K562 (cell line): Measurements from ENCODE around the gene SH2D1A. TPM values are rescaled to one million over a fixed set of nuclear protein-coding genes. Genes with fewer than 3 reads are reported as not detected.

Experiments
- ATAC-seq: fragments of 200-7000 bp; cut with Tn5 transposase; 3 replicates; pipeline ENCODE4 v1.9.1; 2020; ENCODE audit warnings: moderate library complexity
- BruUV-seq: library from RNA; stranded (reverse); fragments of 400-500 nt; replicated peaks from 2 replicates; lab custom pipeline; 2021; lab: Mats Ljungman, UMichigan
- CTCF ChIA-PET: fragments of 300-600 bp; formaldehyde crosslinking; extraction: SDS; loops from one replicate; lab custom pipeline; 2021; ENCODE audit warnings: low intra/inter-chr PET ratio; lab: Yijun Ruan, JAX
- POLR2A ChIA-PET: fragments of 300-600, 350-650 bp; sonication (Branson Sonifier 250); formaldehyde crosslinking; extraction: SDS; loops from one replicate; lab custom pipeline; 2021; ENCODE audit warnings: antibody characterized with exemption, inconsistent platforms; lab: Yijun Ruan, JAX
- DNase-seq, 4 experiments: peaks; one replicate each; pipeline versions ENCODE4 v3.0.0 to v3.0.0-alpha.2; 2011 to 2018; ENCODE audit warnings: low spot score in 3 of 4, mixed read lengths in 3 of 4; ENCODE audit errors: extremely low read depth in 1 of 4
- FAIRE-seq: peaks from 2 replicates; lab custom pipeline; 2011; peaks lifted over from hg19 to GRCh38; lab: Jason Lieb, UNC
- H2AFZ ChIP-seq: 2 replicates; pipeline ENCODE4 v1.6.0; 2011; ENCODE audit warnings: low read depth, low read length, control low read depth, inconsistent platforms
- H3K27ac ChIP-seq: fragments of 200-600 bp; 3 replicates; pipeline ENCODE4 v1.8.0; 2011; ENCODE audit warnings: low read depth, mild to moderate bottlenecking, control low read depth, inconsistent platforms, low read length, moderate library complexity, mixed read lengths; ENCODE audit errors: extremely low read depth
- H3K27me3 ChIP-seq, 2 experiments: fragments of 300-600 bp in 1 of 2; 2 replicates in 1 of 2; 3 replicates in 1 of 2; pipeline versions ENCODE4 v1.6.0 to v1.8.0; 2011; ENCODE audit warnings: inconsistent platforms in 2 of 2, low read length in 2 of 2, mild to moderate bottlenecking in 1 of 2, mixed read lengths in 1 of 2, moderate library complexity in 1 of 2; ENCODE audit not compliant: control insufficient read depth in 2 of 2, insufficient read depth in 2 of 2
- H3K36me3 ChIP-seq: fragments of 300-600 bp; 3 replicates; pipeline ENCODE4 v1.8.0; 2011; ENCODE audit warnings: mild to moderate bottlenecking, low read length, inconsistent platforms; ENCODE audit not compliant: control insufficient read depth, insufficient read depth
- H3K4me1 ChIP-seq, 2 experiments: fragments of 200-600 bp in 1 of 2; replicated peaks in 1 of 2; 2 replicates in 1 of 2; 3 replicates in 1 of 2; pipeline versions ENCODE4 v1.5.1 to v1.8.0; 2011; ENCODE audit warnings: inconsistent platforms in 2 of 2, low read length in 2 of 2, mild to moderate bottlenecking in 1 of 2, mixed read lengths in 1 of 2, moderate library complexity in 1 of 2; ENCODE audit not compliant: control insufficient read depth in 2 of 2, insufficient read depth in 2 of 2
- H3K4me2 ChIP-seq: 2 replicates; pipeline ENCODE4 v1.6.1; 2011; ENCODE audit warnings: low read length, control low read depth, inconsistent platforms, mixed read lengths; ENCODE audit not compliant: insufficient read depth
- H3K4me3 ChIP-seq: fragments of 200-600 bp; sonication (generic), shearing (Covaris generic); 2 replicates; pipeline ENCODE4 v1.5.1; 2016; ENCODE audit warnings: control low read depth, inconsistent platforms
- H3K79me2 ChIP-seq: fragments of 200-600 bp; 3 replicates; pipeline ENCODE4 v1.8.0; 2011; ENCODE audit warnings: low read length, inconsistent platforms; ENCODE audit not compliant: control insufficient read depth, insufficient read depth
- H3K9ac ChIP-seq, 2 experiments: 2 replicates each; pipeline versions ENCODE4 v1.6.0 to v1.6.1; 2011; ENCODE audit warnings: low read depth in 2 of 2, low read length in 2 of 2, control low read depth in 1 of 2, inconsistent platforms in 1 of 2, mild to moderate bottlenecking in 1 of 2, mixed read lengths in 1 of 2; ENCODE audit not compliant: insufficient read depth in 1 of 2
- H3K9me1 ChIP-seq: one replicate; pipeline ENCODE4 v1.6.0; 2011; ENCODE audit warnings: inconsistent platforms, mild to moderate bottlenecking, low read length, moderate library complexity; ENCODE audit not compliant: control insufficient read depth, insufficient read depth
- H3K9me3 ChIP-seq: replicated peaks from 2 replicates; pipeline ENCODE4 v1.5.1; 2011; ENCODE audit warnings: low read depth, low read length, inconsistent platforms; ENCODE audit not compliant: control insufficient read depth, insufficient read depth
- H4K20me1 ChIP-seq: replicated peaks from 2 replicates; pipeline ENCODE4 v1.6.1; 2011; ENCODE audit warnings: low read length, inconsistent platforms, mixed read lengths; ENCODE audit not compliant: control insufficient read depth, insufficient read depth
- C11orf30 ChIP-seq: fragments of 450-650 bp; IDR thresholded peaks from 2 replicates; pipeline ENCODE4 v1.6.1; 2016; ENCODE audit warnings: low read depth, mild to moderate bottlenecking
- CC2D1A ChIP-seq: fragments of 450-650 bp; IDR thresholded peaks from 2 replicates; pipeline ENCODE4 v1.6.1; 2017; ENCODE audit warnings: mild to moderate bottlenecking
- HOXB6 ChIP-seq: fragments of 250-450 bp; sonication (Bioruptor Pico); IDR thresholded peaks from 2 replicates; pipeline ENCODE4 v1.5.1; 2022; ENCODE audit warnings: mild to moderate bottlenecking, borderline replicate concordance
- KLF6 ChIP-seq: fragments of 250-450 bp; sonication (Bioruptor Pico); IDR thresholded peaks from 2 replicates; pipeline ENCODE4 v1.4.0; 2020; ENCODE audit warnings: mild to moderate bottlenecking, moderate library complexity, borderline replicate concordance
- MAFF ChIP-seq: IDR thresholded peaks from 2 replicates; pipeline ENCODE4 v1.6.1; 2012; ENCODE audit warnings: low read length, improper control_type of control experiment
- MAFG ChIP-seq: fragments of 450-650 bp; conservative IDR thresholded peaks from 2 replicates; pipeline ENCODE4 v1.6.1; 2016; ENCODE audit warnings: missing genetic modification characterization, missing compliant biosample characterization
- MAFK ChIP-seq: IDR thresholded peaks from 2 replicates; pipeline ENCODE4 v1.6.1; 2011; ENCODE audit warnings: low read length, improper control_type of control experiment
- RCOR1 ChIP-seq, 2 experiments: IDR thresholded peaks; 2 replicates each; pipeline ENCODE4 v1.6.1; 2012; ENCODE audit warnings: low read depth in 2 of 2, low read length in 2 of 2, borderline replicate concordance in 1 of 2, improper control_type of control experiment in 1 of 2
- SUPT5H ChIP-seq: fragments of 450-650 bp; IDR thresholded peaks from 2 replicates; pipeline ENCODE4 v1.6.1; 2016
- TCF3 ChIP-seq: sonication (generic); formaldehyde crosslinking; IDR thresholded peaks from 2 replicates; pipeline ENCODE4 v1.4.0; 2020; ENCODE audit warnings: mild to moderate bottlenecking, missing genetic modification reagents
- ZNF316 ChIP-seq: fragments of 450-650 bp; IDR thresholded peaks from 2 replicates; pipeline ENCODE4 v1.6.1; 2016
- WGBS: fragments of 100-300 bp; shearing (Covaris generic); methylation state at CpG from one replicate; pipeline ENCODE4 v1.1.6; 2016; ENCODE audit warnings: low coverage, mixed read lengths; ENCODE audit not compliant: insufficient coverage; ENCODE audit errors: missing lambda C conversion rate; 5-methylcytosine and 5-hydroxymethylcytosine counted together
- in situ Hi-C: fragments of 300-500 bp; cut with MboI; formaldehyde crosslinking; loops from 4 replicates; pipeline ENCODE4 v1.15.0; 2018; ENCODE audit warnings: inconsistent platforms, mixed read lengths
- intact Hi-C: fragments of 100-400 bp; cut with micrococcal nuclease; formaldehyde crosslinking; loops from 2 replicates; pipeline ENCODE4 v1.14.2; 2022
- polyA plus RNA-seq, 8 experiments: library from polyadenylated mRNA; depleted of rRNA in 4 of 8; stranded (reverse) in 5 of 8; unstranded in 3 of 8; fragments of >200 nt; fragmentation: Nextera tagmentation in 2 of 8; fragmentation: Illumina TruSeq in 1 of 8; extraction: Ambion mirVana in 2 of 8; extraction: Trizol in 1 of 8; gene quantifications; 2 replicates each; pipeline versions ENCODE4 v1.2.1 to v1.2.3, GENCODE V29; 2011 to 2014; ENCODE audit warnings: inconsistent platforms in 1 of 8, missing spikeins in 1 of 8
- total RNA-seq, 7 experiments: library from RNA; depleted of rRNA in 6 of 7; stranded (reverse); fragments of >200 nt in 6 of 7; fragmentation: Illumina TruSeq in 2 of 7; extraction: Trizol in 2 of 7; gene quantifications; 2 replicates each; pipeline versions ENCODE4 v1.2.1 to v1.2.3, GENCODE V29; 2011 to 2021; ENCODE audit warnings: low replicate concordance in 1 of 7
- TF ChIP-seq, protein P1 (sequence below), 3 experiments: fragments of 200-800 bp in 1 of 3; fragments of 250-450 bp in 1 of 3; fragments of 450-650 bp in 1 of 3; sonication (Bioruptor Pico) in 1 of 3; sonication (Bioruptor generic) in 1 of 3; formaldehyde crosslinking in 1 of 3; IDR thresholded peaks; 2 replicates each; pipeline versions ENCODE4 v1.6.1 to v1.8.0; 2016 to 2022; ENCODE audit warnings: mild to moderate bottlenecking in 2 of 3, missing genetic modification characterization in 2 of 3, missing compliant biosample characterization in 1 of 3, moderate library complexity in 1 of 3
- TF ChIP-seq, protein P2 (sequence below): IDR thresholded peaks from 2 replicates; pipeline ENCODE4 v1.6.1; 2011; ENCODE audit warnings: borderline replicate concordance, low read depth, mild to moderate bottlenecking, moderate library complexity, low read length; ENCODE audit not compliant: insufficient read depth, poor library complexity, severe bottlenecking
- TF ChIP-seq, protein P3 (sequence below), 2 experiments: fragments of 450-650 bp in 1 of 2; sonication (generic) in 1 of 2; formaldehyde crosslinking in 1 of 2; IDR thresholded peaks in 1 of 2; conservative IDR thresholded peaks in 1 of 2; 2 replicates each; pipeline versions ENCODE4 v1.6.1 to v1.8.1; 2016 to 2023; ENCODE audit warnings: mild to moderate bottlenecking in 2 of 2, moderate library complexity in 2 of 2, inconsistent platforms in 1 of 2, missing genetic modification reagents in 1 of 2

The SH2D1A gene
- total and polyA plus RNA-seq, 9 of the 15 experiments (the other 6 are each of a cell fraction or from before 2014, with no cell fraction given), result 0.07 to 0.52 (median 0.19) TPM

DNA sequence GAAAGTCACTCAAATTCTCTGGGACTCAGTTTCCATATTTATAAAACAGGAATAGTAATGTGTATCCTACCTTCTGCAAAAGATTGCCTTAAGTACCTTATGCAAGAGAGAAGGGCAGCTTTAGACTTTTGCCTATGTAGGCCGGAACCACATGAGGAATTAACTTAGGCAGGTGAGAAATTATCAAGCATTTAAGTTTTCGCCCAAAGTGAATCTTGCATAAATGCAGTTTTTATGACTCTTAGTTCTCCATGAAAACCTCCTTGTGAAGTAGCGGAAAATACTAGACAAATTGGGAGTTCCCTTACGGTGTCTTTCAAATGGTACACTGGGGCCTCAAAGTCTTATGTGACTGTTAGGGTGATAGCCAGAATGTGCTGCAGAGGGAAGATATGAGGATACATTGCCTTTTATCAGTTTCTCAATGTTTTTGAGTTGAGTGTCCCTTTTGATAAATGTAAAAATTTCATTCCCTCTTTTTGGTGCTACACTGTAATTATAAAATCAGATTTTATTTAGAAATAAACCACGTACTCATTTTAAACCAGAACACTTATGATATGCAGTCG lies 2.6 kb downstream of the SH2D1A start (continued):
- TF ChIP-seq, protein P1, sequence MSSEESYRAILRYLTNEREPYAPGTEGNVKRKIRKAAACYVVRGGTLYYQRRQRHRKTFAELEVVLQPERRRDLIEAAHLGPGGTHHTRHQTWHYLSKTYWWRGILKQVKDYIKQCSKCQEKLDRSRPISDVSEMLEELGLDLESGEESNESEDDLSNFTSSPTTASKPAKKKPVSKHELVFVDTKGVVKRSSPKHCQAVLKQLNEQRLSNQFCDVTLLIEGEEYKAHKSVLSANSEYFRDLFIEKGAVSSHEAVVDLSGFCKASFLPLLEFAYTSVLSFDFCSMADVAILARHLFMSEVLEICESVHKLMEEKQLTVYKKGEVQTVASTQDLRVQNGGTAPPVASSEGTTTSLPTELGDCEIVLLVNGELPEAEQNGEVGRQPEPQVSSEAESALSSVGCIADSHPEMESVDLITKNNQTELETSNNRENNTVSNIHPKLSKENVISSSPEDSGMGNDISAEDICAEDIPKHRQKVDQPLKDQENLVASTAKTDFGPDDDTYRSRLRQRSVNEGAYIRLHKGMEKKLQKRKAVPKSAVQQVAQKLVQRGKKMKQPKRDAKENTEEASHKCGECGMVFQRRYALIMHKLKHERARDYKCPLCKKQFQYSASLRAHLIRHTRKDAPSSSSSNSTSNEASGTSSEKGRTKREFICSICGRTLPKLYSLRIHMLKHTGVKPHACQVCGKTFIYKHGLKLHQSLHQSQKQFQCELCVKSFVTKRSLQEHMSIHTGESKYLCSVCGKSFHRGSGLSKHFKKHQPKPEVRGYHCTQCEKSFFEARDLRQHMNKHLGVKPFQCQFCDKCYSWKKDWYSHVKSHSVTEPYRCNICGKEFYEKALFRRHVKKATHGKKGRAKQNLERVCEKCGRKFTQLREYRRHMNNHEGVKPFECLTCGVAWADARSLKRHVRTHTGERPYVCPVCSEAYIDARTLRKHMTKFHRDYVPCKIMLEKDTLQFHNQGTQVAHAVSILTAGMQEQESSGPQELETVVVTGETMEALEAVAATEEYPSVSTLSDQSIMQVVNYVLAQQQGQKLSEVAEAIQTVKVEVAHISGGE (CRISPR knock-in tag; IDR thresholded peaks at IDR 0.05), result peak in 1 of 3 experiments; percentile 65; a peak in 1 of 6 replicates
- TF ChIP-seq SUPT5H (no peak), RCOR1 (IDR thresholded peaks at IDR 0.05; ENCODE audit: borderline replicate concordance in 1 of 2, low read depth in 2 of 2, low read length in 2 of 2) (peak in 1 of 2 experiments; percentile 67; a peak in 1 of 4 replicates), KLF6 (CRISPR knock-in tag) (no peak), HOXB6 (CRISPR knock-in tag) (no peak), TCF3 (CRISPR knock-in tag) (peak; percentile 86)

DNA sequence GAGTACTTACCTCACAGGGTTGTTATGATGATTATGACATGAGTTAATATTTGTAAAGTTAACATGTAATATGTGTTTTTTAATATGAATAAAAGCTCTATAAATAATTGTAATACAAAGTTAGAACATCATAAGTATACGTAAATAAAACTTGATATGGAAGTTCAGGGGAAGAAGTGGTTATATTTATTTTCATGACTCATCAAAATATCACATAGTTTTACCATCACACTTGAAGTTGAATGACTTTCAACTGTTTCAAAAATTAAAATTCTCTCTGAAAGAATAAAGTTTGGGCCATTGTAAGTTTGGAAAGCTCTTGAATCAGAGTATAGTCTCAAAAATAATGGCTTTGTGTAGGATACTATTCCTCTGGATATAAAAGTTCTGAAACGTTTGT lies 8.3 kb downstream of the SH2D1A start:
- intact Hi-C loops (no loop called here), in situ Hi-C loops (no loop called here)
- no peak overlapping the region for H3K4me2 ChIP-seq
- no peaks in the 10 kb centered on the region; the same call in 2 of the 3 replicates for H3K36me3 ChIP-seq
- 37% methylated on average over 2 of the region's 2 CpGs for WGBS
- no peaks in the 10 kb centered on the region for H3K9me1 ChIP-seq
- FAIRE-seq, result no peak
- no peak for DNase-seq
- no peaks in the 10 kb centered on the region for H3K27me3 ChIP-seq
- H2AFZ ChIP-seq, result peak overlapping the region; percentile 91
- ATAC-seq, result no peak
- H3K9me3 ChIP-seq, result no peaks in the 10 kb centered on the region
- ChIA-PET CTCF (no interaction called here), POLR2A (no interaction called here)
- H3K9ac ChIP-seq, result no peak overlapping the region
- no peaks in the 10 kb centered on the region for H3K79me2 ChIP-seq
- H3K27ac ChIP-seq, result no peak overlapping the region
- peaks cover 0 to 7% of the 10 kb centered on the region in 2 experiments; a peak in 2 of 5 replicates for H3K4me1 ChIP-seq
- H4K20me1 ChIP-seq, result no peaks in the 10 kb centered on the region
- BruUV-seq, result no TSS peak
- no peak overlapping the region for H3K4me3 ChIP-seq
- TF ChIP-seq MAFF (peak; percentile 92), C11orf30 (peak; percentile 94), MAFG (tag) (peak; percentile 89), MAFK (peak; percentile 89), CC2D1A (no peak), ZNF316 (peak; percentile 97)
- TF ChIP-seq, protein P2, sequence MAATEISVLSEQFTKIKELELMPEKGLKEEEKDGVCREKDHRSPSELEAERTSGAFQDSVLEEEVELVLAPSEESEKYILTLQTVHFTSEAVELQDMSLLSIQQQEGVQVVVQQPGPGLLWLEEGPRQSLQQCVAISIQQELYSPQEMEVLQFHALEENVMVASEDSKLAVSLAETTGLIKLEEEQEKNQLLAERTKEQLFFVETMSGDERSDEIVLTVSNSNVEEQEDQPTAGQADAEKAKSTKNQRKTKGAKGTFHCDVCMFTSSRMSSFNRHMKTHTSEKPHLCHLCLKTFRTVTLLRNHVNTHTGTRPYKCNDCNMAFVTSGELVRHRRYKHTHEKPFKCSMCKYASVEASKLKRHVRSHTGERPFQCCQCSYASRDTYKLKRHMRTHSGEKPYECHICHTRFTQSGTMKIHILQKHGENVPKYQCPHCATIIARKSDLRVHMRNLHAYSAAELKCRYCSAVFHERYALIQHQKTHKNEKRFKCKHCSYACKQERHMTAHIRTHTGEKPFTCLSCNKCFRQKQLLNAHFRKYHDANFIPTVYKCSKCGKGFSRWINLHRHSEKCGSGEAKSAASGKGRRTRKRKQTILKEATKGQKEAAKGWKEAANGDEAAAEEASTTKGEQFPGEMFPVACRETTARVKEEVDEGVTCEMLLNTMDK, result no peak
- TF ChIP-seq, protein P3, sequence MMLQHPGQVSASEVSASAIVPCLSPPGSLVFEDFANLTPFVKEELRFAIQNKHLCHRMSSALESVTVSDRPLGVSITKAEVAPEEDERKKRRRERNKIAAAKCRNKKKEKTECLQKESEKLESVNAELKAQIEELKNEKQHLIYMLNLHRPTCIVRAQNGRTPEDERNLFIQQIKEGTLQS (IDR thresholded peaks at IDR 0.05), result 0 out of 2 replicates have a peak, but pooled peaks have one; percentile 8
- TF ChIP-seq, protein P3 (CRISPR knock-in tag; conservative IDR thresholded peaks at IDR 0.05), result no peak
